ENCODE data around the gene SARS2.

Gene SARS2

GRCh38 chr19:38879400-38879751, 51.2 kb downstream of the SARS2 start:
- no peak overlapping the region for H3K9ac ChIP-seq (ENCODE audit: low read length)
- no peak overlapping the region for H2BK120ac ChIP-seq (ENCODE audit: insufficient read depth, low read length, poor library complexity)
- no peaks in the 10 kb centered on the region for H3K9me3 ChIP-seq (ENCODE audit: insufficient read depth, low read depth, low read length)
- no peak overlapping the region for H3K4me3 ChIP-seq (ENCODE audit: low read depth, low read length)
- no peak overlapping the region for H3K4me2 ChIP-seq (ENCODE audit: low read length)
- no peak for DNase-seq
- H3K23ac ChIP-seq (ENCODE audit: low read length): no peak overlapping the region
- no peak overlapping the region for H2BK5ac ChIP-seq (ENCODE audit: low read depth, low read length, poor library complexity)
- no peaks in the 10 kb centered on the region for H3K36me3 ChIP-seq (ENCODE audit: control insufficient read depth in 1 of 2, insufficient read depth in 2 of 2, low read length in 2 of 2)
- no peak overlapping the region for H3K14ac ChIP-seq (ENCODE audit: low read length)
- no peaks in the 10 kb centered on the region for H3K27me3 ChIP-seq (ENCODE audit: insufficient read depth, low read length)
- no peak overlapping the region for H3K4ac ChIP-seq (ENCODE audit: low read depth, low read length)
- H2BK12ac ChIP-seq (ENCODE audit: low read length): no peak overlapping the region
- H3K4me1 ChIP-seq (ENCODE audit: control insufficient read depth in 1 of 2, insufficient read depth in 2 of 2, low read length in 2 of 2): no peaks in the 10 kb centered on the region
- H4K8ac ChIP-seq (ENCODE audit: low read depth, low read length): no peak overlapping the region
- whole genome bisulfite sequencing (ENCODE audit: extremely low coverage, insufficient coverage, insufficient read length): no CpG with 5 or more reads among the region's 11 CpGs
- no peak overlapping the region for H3K27ac ChIP-seq (ENCODE audit: low read depth, low read length)
- H2AK5ac ChIP-seq (ENCODE audit: low read length): no peak overlapping the region
- no peak overlapping the region for H4K12ac ChIP-seq (ENCODE audit: low read depth, low read length)
- H4K91ac ChIP-seq (ENCODE audit: low read depth, low read length): no peak overlapping the region
- no peak overlapping the region for H2AFZ ChIP-seq (ENCODE audit: insufficient read depth, low read length, poor library complexity)
- no peaks in the 10 kb centered on the region for H3K79me2 ChIP-seq (ENCODE audit: control insufficient read depth, insufficient read depth, low read length, poor library complexity)
- H3K79me1 ChIP-seq (ENCODE audit: low read length): no peaks in the 10 kb centered on the region
- no peak overlapping the region for H3K18ac ChIP-seq (ENCODE audit: low read length)

GRCh38 chr19:38878575-38879399, 51.8 kb downstream of the SARS2 start:
- Histone ChIP-seq H3K27me3 (ENCODE audit: insufficient read depth, low read length) (no peaks in the 10 kb centered on the region), H3K79me2 (ENCODE audit: control insufficient read depth, insufficient read depth, low read length, poor library complexity) (no peaks in the 10 kb centered on the region), H3K27ac (ENCODE audit: low read depth, low read length) (no peak overlapping the region), H3K4me1 (ENCODE audit: control insufficient read depth in 1 of 2, insufficient read depth in 2 of 2, low read length in 2 of 2) (no peaks in the 10 kb centered on the region), H2BK5ac (ENCODE audit: low read depth, low read length, poor library complexity) (no peak overlapping the region), H2BK12ac (ENCODE audit: low read length) (no peak overlapping the region), H3K18ac (ENCODE audit: low read length) (no peak overlapping the region), H4K12ac (ENCODE audit: low read depth, low read length) (no peak overlapping the region), H3K23ac (ENCODE audit: low read length) (no peak overlapping the region), H3K9me3 (ENCODE audit: insufficient read depth, low read depth, low read length) (no peaks in the 10 kb centered on the region), H3K4ac (ENCODE audit: low read depth, low read length) (no peak overlapping the region), H3K14ac (ENCODE audit: low read length) (no peak overlapping the region), H3K4me3 (ENCODE audit: low read depth, low read length) (no peak overlapping the region), H2BK120ac (ENCODE audit: insufficient read depth, low read length, poor library complexity) (no peak overlapping the region), H3K4me2 (ENCODE audit: low read length) (no peak overlapping the region), H4K91ac (ENCODE audit: low read depth, low read length) (no peak overlapping the region), H2AK5ac (ENCODE audit: low read length) (peak overlapping the region; percentile 35), H2AFZ (ENCODE audit: insufficient read depth, low read length, poor library complexity) (no peak overlapping the region), H3K79me1 (ENCODE audit: low read length) (no peaks in the 10 kb centered on the region), H3K9ac (ENCODE audit: low read length) (no peak overlapping the region), H3K36me3 (ENCODE audit: control insufficient read depth in 1 of 2, insufficient read depth in 2 of 2, low read length in 2 of 2) (no peaks in the 10 kb centered on the region), H4K8ac (ENCODE audit: low read depth, low read length) (no peak overlapping the region)
- no CpG with 5 or more reads among the region's 16 CpGs for WGBS (ENCODE audit: extremely low coverage, insufficient coverage, insufficient read length)
- no peak for DNase-seq

GRCh38 chr19:38877781-38878574, 52.6 kb downstream of the SARS2 start, which contains the start of gene RINL:
Gene RINL, minus strand, starts transcription at chr19:38878275. Its CDS starts 1,533 bp downstream, at chr19:38876742.
- Histone ChIP-seq H3K79me1 (ENCODE audit: low read length) (no peaks in the 10 kb centered on the region), H2BK5ac (ENCODE audit: low read depth, low read length, poor library complexity) (no peak within 1 kb of the TSS), H2AFZ (ENCODE audit: insufficient read depth, low read length, poor library complexity) (peak within 1 kb of the TSS; percentile 50), H4K8ac (ENCODE audit: low read depth, low read length) (peak within 1 kb of the TSS; percentile 59), H4K12ac (ENCODE audit: low read depth, low read length) (no peak within 1 kb of the TSS), H3K27me3 (ENCODE audit: insufficient read depth, low read length) (no peaks in the 10 kb centered on the region), H3K9ac (ENCODE audit: low read length) (no peak within 1 kb of the TSS), H3K36me3 (ENCODE audit: control insufficient read depth in 1 of 2, insufficient read depth in 2 of 2, low read length in 2 of 2) (no peaks in the 10 kb centered on the region), H3K14ac (ENCODE audit: low read length) (no peak within 1 kb of the TSS), H2BK12ac (ENCODE audit: low read length) (no peak within 1 kb of the TSS), H3K4me2 (ENCODE audit: low read length) (no peak within 1 kb of the TSS), H2AK5ac (ENCODE audit: low read length) (peak within 1 kb of the TSS; percentile 35), H3K27ac (ENCODE audit: low read depth, low read length) (no peak within 1 kb of the TSS), H3K4me1 (ENCODE audit: control insufficient read depth in 1 of 2, insufficient read depth in 2 of 2, low read length in 2 of 2) (no peaks in the 10 kb centered on the region), H4K91ac (ENCODE audit: low read depth, low read length) (no peak within 1 kb of the TSS), H3K23ac (ENCODE audit: low read length) (no peak within 1 kb of the TSS), H2BK120ac (ENCODE audit: insufficient read depth, low read length, poor library complexity) (no peak within 1 kb of the TSS), H3K18ac (ENCODE audit: low read length) (no peak within 1 kb of the TSS), H3K9me3 (ENCODE audit: insufficient read depth, low read depth, low read length) (no peaks in the 10 kb centered on the region), H3K4me3 (ENCODE audit: low read depth, low read length) (no peak within 1 kb of the TSS), H3K79me2 (ENCODE audit: control insufficient read depth, insufficient read depth, low read length, poor library complexity) (no peaks in the 10 kb centered on the region), H3K4ac (ENCODE audit: low read depth, low read length) (no peak within 1 kb of the TSS)
- WGBS (ENCODE audit: extremely low coverage, insufficient coverage, insufficient read length): no CpG with 5 or more reads among the region's 11 CpGs
- DNase-seq: no peak

- Histone ChIP-seq H2BK120ac (ENCODE audit: insufficient read depth, low read length, poor library complexity) (no peak overlapping the region), H2AFZ (ENCODE audit: insufficient read depth, low read length, poor library complexity) (no peak overlapping the region), H2AK5ac (ENCODE audit: low read length) (no peak overlapping the region), H3K4me1 (ENCODE audit: control insufficient read depth in 1 of 2, insufficient read depth in 2 of 2, low read length in 2 of 2) (no peaks in the 10 kb centered on the region), H4K91ac (ENCODE audit: low read depth, low read length) (no peak overlapping the region), H3K18ac (ENCODE audit: low read length) (no peak overlapping the region), H3K4me2 (ENCODE audit: low read length) (no peak overlapping the region), H4K8ac (ENCODE audit: low read depth, low read length) (no peak overlapping the region), H3K9ac (ENCODE audit: low read length) (no peak overlapping the region), H3K23ac (ENCODE audit: low read length) (no peak overlapping the region), H3K79me2 (ENCODE audit: control insufficient read depth, insufficient read depth, low read length, poor library complexity) (no peaks in the 10 kb centered on the region), H2BK12ac (ENCODE audit: low read length) (no peak overlapping the region), H3K27ac (ENCODE audit: low read depth, low read length) (no peak overlapping the region), H2BK5ac (ENCODE audit: low read depth, low read length, poor library complexity) (no peak overlapping the region), H3K4me3 (ENCODE audit: low read depth, low read length) (no peak overlapping the region), H3K14ac (ENCODE audit: low read length) (no peak overlapping the region), H3K4ac (ENCODE audit: low read depth, low read length) (no peak overlapping the region), H4K12ac (ENCODE audit: low read depth, low read length) (no peak overlapping the region), H3K79me1 (ENCODE audit: low read length) (peaks cover under 1% of the 10 kb centered on the region), H3K9me3 (ENCODE audit: insufficient read depth, low read depth, low read length) (no peaks in the 10 kb centered on the region), H3K27me3 (ENCODE audit: insufficient read depth, low read length) (no peaks in the 10 kb centered on the region), H3K36me3 (ENCODE audit: control insufficient read depth in 1 of 2, insufficient read depth in 2 of 2, low read length in 2 of 2) (no peaks in the 10 kb centered on the region)
- DNase-seq: peak; percentile 57 to 75
- WGBS (ENCODE audit: extremely low coverage, insufficient coverage, insufficient read length): no CpG with 5 or more reads among the region's 6 CpGs
Observed at GRCh38 chr19:38875656-38876395, 54.7 kb downstream of the SARS2 start.

All from trophoblast cell (in vitro differentiated cells and primary cell).